Activated CD4-positive, alpha-beta memory T cell treated with anti-CD3 and anti-CD28 coated beads for 36 hours (primary cell): Measurements from ENCODE around the gene PARD3B. TPM values are rescaled to one million over a fixed set of nuclear protein-coding genes. Genes with fewer than 3 reads are reported as not detected.

Experiments
- CTCF ChIA-PET: fragments of 350-600 bp; sonication (Branson Sonifier 250); formaldehyde crosslinking; loops from one replicate; lab custom pipeline; 2021; ENCODE audit warnings: antibody characterized with exemption, inconsistent platforms; lab: Charles Lee
- POLR2A ChIA-PET: fragments of 350-600 bp; sonication (Branson Sonifier 250); formaldehyde crosslinking; loops from one replicate; lab custom pipeline; 2021; ENCODE audit warnings: antibody characterized with exemption; lab: Charles Lee
- DNase-seq: peaks from one replicate; pipeline ENCODE4 v3.0.0-alpha.2; 2020
- H3K27ac Mint-ChIP-seq: one replicate; pipeline ENCODE4 v1.8.0; 2021; ENCODE audit warnings: mixed read lengths
- H3K27me3 Mint-ChIP-seq: one replicate; pipeline ENCODE4 v1.8.0; 2021; ENCODE audit warnings: mixed read lengths
- H3K36me3 Mint-ChIP-seq: one replicate; pipeline ENCODE4 v1.8.0; 2021; ENCODE audit warnings: mixed read lengths
- H3K4me1 Mint-ChIP-seq: one replicate; pipeline ENCODE4 v1.8.0; 2021; ENCODE audit warnings: low read depth, mixed read lengths
- H3K4me3 Mint-ChIP-seq: one replicate; pipeline ENCODE4 v1.8.0; 2021; ENCODE audit warnings: mild to moderate bottlenecking, mixed read lengths
- H3K9me3 Mint-ChIP-seq: one replicate; pipeline ENCODE4 v1.8.0; 2021; ENCODE audit warnings: mixed read lengths
- intact Hi-C: fragments of 100-400 bp; cut with micrococcal nuclease; formaldehyde crosslinking; loops from one replicate; pipeline ENCODE4 v1.15.1; 2023
- total RNA-seq, 2 experiments: library from RNA; stranded (reverse); gene quantifications; one replicate each; pipeline ENCODE4 v1.2.3, GENCODE V29; 2021

The PARD3B gene
- total RNA-seq, 2 experiments from 2014 or later, result 0.07 to 0.70 TPM

DNA sequence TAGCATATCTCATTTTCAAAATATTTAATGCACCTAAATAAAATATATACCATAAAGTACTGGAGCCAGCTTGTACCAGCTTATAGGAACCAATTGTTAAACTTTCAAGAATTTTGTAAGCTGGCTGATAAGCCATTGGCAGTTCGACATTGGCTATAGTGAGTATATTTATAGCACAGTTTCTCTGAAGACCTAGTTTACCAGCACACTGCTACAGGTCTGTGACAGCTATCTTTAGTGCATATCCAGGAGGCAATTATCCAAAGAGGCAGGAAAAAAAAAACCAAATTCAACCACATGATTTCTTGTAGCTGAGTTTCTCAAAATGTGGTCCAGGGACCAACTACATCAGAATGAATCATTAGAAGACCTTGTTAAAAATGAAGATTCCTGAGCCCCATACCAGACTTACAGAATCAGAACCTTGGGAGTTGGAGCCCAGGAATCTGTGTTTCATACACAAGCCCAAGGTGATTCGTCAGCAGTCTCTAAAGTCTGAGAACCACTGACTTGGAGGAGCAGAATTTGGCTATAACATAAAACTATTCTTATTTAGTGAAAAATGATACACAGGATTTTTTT is 858.1 kb downstream of the PARD3B start:
- intact Hi-C loops, result no loop called here
- DNase-seq, result no peak
- Mint-ChIP-seq H3K9me3 (no peaks in the 10 kb centered on the region), H3K4me1 (no peaks in the 10 kb centered on the region), H3K27ac (no peak overlapping the region), H3K4me3 (no peak overlapping the region), H3K36me3 (no peaks in the 10 kb centered on the region), H3K27me3 (no peaks in the 10 kb centered on the region)
- CTCF ChIA-PET, result no interaction called here
- POLR2A ChIA-PET, result no interaction called here

DNA sequence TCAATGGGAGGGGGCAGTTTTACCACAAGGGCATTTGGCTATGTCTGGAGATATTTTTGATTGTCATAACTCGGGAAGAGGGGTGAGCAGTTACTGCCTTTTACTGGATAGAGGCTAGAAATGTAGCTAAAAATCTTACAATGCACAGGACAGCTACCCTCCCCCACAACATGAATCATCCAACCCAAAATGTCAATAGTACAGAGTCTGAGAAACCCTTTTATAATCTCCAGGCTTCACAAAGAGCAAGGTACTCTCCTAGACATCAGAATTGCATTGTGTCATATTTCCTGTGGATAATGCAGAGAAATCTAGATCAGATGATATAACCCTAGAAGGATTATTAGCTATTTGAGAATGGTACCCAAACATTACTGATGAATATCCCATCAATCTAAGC is 859.9 kb downstream of the PARD3B start:
- Mint-ChIP-seq H3K27me3 (no peaks in the 10 kb centered on the region), H3K4me3 (no peak overlapping the region), H3K27ac (no peak overlapping the region), H3K9me3 (no peaks in the 10 kb centered on the region), H3K4me1 (no peaks in the 10 kb centered on the region), H3K36me3 (no peaks in the 10 kb centered on the region)
- no peak for DNase-seq
- ChIA-PET CTCF (no interaction called here), POLR2A (no interaction called here)
- intact Hi-C loops, result no loop called here

DNA sequence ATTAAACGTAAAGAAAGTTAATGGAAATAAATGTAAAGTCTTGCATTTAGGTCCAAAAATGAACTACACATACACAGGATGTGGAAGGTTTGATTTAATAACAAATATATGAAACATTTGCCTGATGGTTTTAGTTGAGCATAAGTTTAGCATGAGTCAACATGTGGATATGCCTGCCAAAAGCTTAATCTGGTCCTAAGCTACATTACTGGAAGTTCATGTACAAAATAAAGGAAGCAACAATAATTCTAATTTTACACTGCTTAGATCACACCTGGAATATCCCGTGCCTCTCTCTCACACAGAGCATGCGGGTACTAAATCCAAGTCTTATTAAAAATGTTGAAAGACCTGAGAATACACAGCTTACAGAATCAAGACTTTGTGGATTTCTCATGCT is 860.5 kb downstream of the PARD3B start:
- H3K9me3 Mint-ChIP-seq, result no peaks in the 10 kb centered on the region
- H3K4me3 Mint-ChIP-seq, result no peak overlapping the region
- intact Hi-C loops, result no loop called here
- POLR2A ChIA-PET, result no interaction called here
- H3K27ac Mint-ChIP-seq, result no peak overlapping the region
- no peaks in the 10 kb centered on the region for H3K4me1 Mint-ChIP-seq
- H3K27me3 Mint-ChIP-seq, result no peaks in the 10 kb centered on the region
- DNase-seq, result no peak
- H3K36me3 Mint-ChIP-seq, result no peaks in the 10 kb centered on the region
- CTCF ChIA-PET, result no interaction called here

DNA sequence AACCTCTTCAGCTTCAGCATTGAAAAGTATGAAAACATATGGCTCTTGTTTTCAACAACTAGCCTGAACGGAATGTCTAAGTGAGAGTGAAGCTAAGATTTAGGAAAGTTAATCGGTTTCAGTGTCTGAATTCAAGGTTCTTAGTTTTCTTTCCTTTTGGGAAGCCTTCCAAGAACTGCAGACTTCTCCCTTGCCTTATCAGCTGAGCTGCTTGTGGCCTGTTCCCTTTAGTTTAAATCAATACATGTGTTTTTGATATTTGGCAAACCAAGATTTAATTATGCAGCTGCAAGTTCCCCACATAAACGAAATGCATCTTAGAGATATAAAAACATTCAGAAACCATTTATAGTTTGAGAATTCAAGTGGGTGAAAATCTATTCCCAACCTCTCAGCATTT is 862.7 kb downstream of the PARD3B start:
- Mint-ChIP-seq H3K27ac (no peak overlapping the region), H3K4me1 (no peaks in the 10 kb centered on the region), H3K4me3 (no peak overlapping the region), H3K27me3 (no peaks in the 10 kb centered on the region), H3K36me3 (no peaks in the 10 kb centered on the region), H3K9me3 (no peaks in the 10 kb centered on the region)
- no peak for DNase-seq
- intact Hi-C loops, result no loop called here
- ChIA-PET CTCF (no interaction called here), POLR2A (no interaction called here)

DNA sequence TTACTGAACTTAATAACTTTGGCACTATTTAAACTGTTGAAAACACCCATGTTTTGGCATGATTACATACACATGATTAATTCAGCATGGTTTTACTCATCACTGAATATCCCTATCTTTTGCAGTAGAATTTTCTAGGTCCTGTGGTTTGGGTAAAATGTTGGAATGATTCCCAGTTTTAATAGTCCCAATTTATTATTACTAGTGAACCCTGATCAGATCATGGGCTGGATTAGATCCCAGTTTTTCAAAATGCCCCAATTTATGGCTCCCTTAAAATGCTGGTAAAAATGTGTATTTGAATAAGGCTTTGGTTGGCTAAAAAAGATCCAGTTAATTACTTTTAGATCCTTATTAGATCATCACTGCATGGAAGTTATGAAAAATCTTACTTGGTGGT is 863.4 kb downstream of the PARD3B start:
- Mint-ChIP-seq H3K9me3 (no peaks in the 10 kb centered on the region), H3K27ac (no peak overlapping the region), H3K4me3 (no peak overlapping the region), H3K27me3 (no peaks in the 10 kb centered on the region), H3K36me3 (no peaks in the 10 kb centered on the region), H3K4me1 (no peaks in the 10 kb centered on the region)
- intact Hi-C loops, result no loop called here
- POLR2A ChIA-PET, result no interaction called here
- CTCF ChIA-PET, result no interaction called here
- DNase-seq, result no peak

DNA sequence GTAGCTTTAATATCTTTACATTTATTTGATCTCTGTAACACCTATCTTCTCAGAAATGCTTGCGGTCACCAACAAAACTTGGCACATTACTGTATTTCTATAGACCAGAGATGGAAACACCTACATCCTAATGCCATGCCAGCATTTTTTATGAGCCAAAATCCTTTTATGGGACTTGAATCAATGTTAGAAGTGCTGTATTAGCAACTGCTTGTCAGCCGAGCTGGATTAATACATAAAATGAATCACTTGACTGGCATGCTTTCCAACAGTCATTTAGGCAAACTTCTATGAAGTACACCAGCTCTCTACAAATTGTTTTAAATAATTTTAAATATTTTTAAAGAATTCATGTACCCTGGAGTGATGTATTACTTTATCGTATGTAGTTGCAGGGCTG is 864.1 kb downstream of the PARD3B start:
- intact Hi-C loops, result no loop called here
- H3K9me3 Mint-ChIP-seq, result no peaks in the 10 kb centered on the region
- no peaks in the 10 kb centered on the region for H3K36me3 Mint-ChIP-seq
- H3K27ac Mint-ChIP-seq, result no peak overlapping the region
- DNase-seq, result no peak
- H3K27me3 Mint-ChIP-seq, result no peaks in the 10 kb centered on the region
- CTCF ChIA-PET, result no interaction called here
- H3K4me1 Mint-ChIP-seq, result no peaks in the 10 kb centered on the region
- H3K4me3 Mint-ChIP-seq, result no peak overlapping the region
- POLR2A ChIA-PET, result no interaction called here

DNA sequence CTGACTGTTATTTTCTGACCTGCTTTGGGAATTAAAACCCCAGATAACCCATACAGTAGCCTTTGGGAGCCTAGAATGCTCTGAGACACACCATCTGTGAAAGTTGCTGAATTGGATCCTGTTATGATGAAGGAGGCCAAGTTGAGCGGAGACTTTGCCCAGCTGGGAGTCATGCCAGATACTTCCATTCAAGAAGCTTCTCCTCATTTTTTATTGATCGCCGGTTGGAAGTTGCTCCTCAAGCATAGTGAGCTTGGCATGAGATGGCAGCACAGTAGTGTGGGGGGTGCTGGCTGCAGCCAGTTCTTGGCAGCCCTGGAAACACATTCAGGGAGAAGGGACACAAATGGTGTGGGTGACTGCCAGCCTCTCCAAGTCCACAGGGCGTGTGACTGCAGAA is 866.3 kb downstream of the PARD3B start:
- POLR2A ChIA-PET, result no interaction called here
- intact Hi-C loops, result no loop called here
- Mint-ChIP-seq H3K36me3 (no peaks in the 10 kb centered on the region), H3K27me3 (no peaks in the 10 kb centered on the region), H3K9me3 (no peaks in the 10 kb centered on the region), H3K27ac (no peak overlapping the region), H3K4me3 (no peak overlapping the region), H3K4me1 (no peaks in the 10 kb centered on the region)
- CTCF ChIA-PET, result no interaction called here
- DNase-seq, result no peak

DNA sequence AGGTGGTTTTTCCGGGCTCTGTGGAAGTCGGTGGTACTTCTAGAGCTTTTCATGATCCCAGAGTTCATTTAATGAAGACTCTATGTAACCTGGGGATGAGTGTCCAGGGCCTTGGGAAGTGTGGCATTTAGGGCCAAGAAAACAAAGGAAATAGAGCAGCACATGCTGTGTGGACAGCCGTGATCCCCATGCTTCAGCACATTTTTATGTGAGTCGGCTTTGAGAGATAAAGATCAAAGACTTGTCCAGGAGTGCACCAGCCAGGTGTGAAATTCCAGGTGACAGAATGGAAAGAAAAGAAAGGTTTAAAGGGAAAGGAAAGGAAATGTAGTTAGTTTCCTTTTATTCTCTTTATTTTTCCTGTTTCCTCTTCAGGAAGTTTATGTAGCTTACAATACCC is 879.1 kb downstream of the PARD3B start:
- ChIA-PET CTCF (no interaction called here), POLR2A (no interaction called here)
- H3K27me3 Mint-ChIP-seq, result no peaks in the 10 kb centered on the region
- H3K27ac Mint-ChIP-seq, result no peak overlapping the region
- intact Hi-C loops, result no loop called here
- H3K36me3 Mint-ChIP-seq, result no peaks in the 10 kb centered on the region
- no peak for DNase-seq
- H3K4me1 Mint-ChIP-seq, result no peaks in the 10 kb centered on the region
- no peaks in the 10 kb centered on the region for H3K9me3 Mint-ChIP-seq
- no peak overlapping the region for H3K4me3 Mint-ChIP-seq

DNA sequence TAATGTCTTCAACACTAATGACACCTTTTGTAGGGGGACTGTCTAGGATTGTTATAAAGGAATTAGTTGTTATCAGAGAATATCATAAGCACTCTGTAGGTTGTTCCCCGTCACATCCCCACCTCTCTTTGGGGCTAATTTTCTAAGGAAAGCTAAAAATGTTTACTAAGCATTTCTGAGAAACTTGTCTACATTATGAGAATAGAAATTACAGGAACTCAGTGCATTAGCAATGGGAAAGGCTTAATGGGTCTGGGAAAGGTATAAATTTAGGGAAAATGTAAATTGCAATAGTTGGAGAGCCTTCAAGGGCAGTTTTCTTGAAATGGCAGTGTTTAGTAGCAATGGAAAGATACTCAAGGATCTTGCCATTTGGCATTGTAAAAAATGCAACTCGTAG is 879.8 kb downstream of the PARD3B start:
- no peaks in the 10 kb centered on the region for H3K4me1 Mint-ChIP-seq
- H3K4me3 Mint-ChIP-seq, result no peak overlapping the region
- ChIA-PET CTCF (no interaction called here), POLR2A (no interaction called here)
- H3K9me3 Mint-ChIP-seq, result no peaks in the 10 kb centered on the region
- no peaks in the 10 kb centered on the region for H3K36me3 Mint-ChIP-seq
- intact Hi-C loops, result no loop called here
- no peak for DNase-seq
- no peaks in the 10 kb centered on the region for H3K27me3 Mint-ChIP-seq
- no peak overlapping the region for H3K27ac Mint-ChIP-seq

DNA sequence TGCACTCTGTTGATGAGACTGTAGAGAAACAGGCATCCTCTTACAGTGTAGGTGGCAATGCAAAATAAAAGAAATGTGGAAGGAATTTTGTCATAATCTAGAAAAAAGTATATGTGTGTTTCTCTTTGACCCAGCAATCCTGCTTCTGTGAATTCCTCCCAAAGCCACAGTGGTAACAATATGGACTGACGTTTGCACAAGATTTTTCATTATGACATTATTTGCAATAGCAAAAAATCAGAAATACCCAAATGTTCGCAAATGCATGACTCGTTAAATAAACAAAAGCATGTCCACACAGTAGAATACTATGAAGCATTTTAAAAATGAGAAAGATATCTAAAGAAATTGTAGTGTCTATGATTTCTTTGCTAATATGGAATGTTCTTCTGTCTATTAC is 881.8 kb downstream of the PARD3B start:
- DNase-seq, result no peak
- H3K9me3 Mint-ChIP-seq, result no peaks in the 10 kb centered on the region
- no peak overlapping the region for H3K27ac Mint-ChIP-seq
- intact Hi-C loops, result no loop called here
- no peaks in the 10 kb centered on the region for H3K4me1 Mint-ChIP-seq
- ChIA-PET CTCF (no interaction called here), POLR2A (no interaction called here)
- no peak overlapping the region for H3K4me3 Mint-ChIP-seq
- no peaks in the 10 kb centered on the region for H3K36me3 Mint-ChIP-seq
- H3K27me3 Mint-ChIP-seq, result no peaks in the 10 kb centered on the region

DNA sequence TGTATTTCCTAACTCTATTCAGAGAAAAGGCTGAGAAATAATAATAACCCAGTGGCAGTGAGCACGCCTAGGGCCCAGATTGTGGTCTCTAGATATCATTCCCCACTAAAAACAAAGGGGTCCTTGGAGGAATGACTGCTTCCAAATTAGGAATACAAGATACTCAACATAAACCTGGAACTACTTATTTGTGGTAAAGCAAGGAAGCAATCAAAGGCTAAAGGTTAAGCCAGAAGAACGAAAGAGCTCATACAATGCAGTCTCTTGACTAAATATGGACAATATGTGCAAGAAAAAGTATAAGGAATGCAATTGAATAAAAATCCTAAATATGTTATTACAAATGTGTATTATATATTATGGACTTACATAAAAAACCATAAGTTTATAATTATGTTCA is 883.5 kb downstream of the PARD3B start:
- no peaks in the 10 kb centered on the region for H3K27me3 Mint-ChIP-seq

DNA sequence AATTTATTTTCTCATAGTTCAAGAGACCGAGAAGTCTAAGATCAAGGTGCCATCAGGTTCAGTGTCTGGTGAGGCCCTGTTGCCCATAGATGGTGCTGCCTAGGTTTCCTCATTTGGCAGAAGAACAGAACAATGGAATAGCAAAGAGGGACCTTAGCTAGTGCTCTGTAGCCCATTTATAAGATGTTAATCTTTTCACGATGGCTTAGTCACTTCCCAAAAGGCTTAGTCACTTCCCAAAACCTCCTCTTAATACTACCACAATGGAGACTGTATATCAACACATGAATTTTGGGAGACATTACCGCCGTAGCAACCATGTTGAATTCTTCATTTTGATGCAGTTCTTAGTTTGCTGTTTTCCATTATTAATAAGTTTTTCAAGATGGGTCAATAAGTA is 890.7 kb downstream of the PARD3B start:
- POLR2A ChIA-PET, result no interaction called here
- Mint-ChIP-seq H3K4me1 (peaks cover 2% of the 10 kb centered on the region), H3K9me3 (no peaks in the 10 kb centered on the region), H3K4me3 (no peak overlapping the region), H3K27ac (no peak overlapping the region), H3K36me3 (no peaks in the 10 kb centered on the region), H3K27me3 (no peaks in the 10 kb centered on the region)
- intact Hi-C loops, result no loop called here
- DNase-seq, result no peak
- CTCF ChIA-PET, result no interaction called here

More for the DNA sequence above, 883.5 kb downstream of the PARD3B start:
- H3K36me3 Mint-ChIP-seq, result no peaks in the 10 kb centered on the region
- intact Hi-C loops, result no loop called here
- POLR2A ChIA-PET, result no interaction called here
- CTCF ChIA-PET, result no interaction called here
- no peak overlapping the region for H3K27ac Mint-ChIP-seq
- H3K4me3 Mint-ChIP-seq, result no peak overlapping the region
- no peak for DNase-seq
- H3K4me1 Mint-ChIP-seq, result peaks cover 2% of the 10 kb centered on the region
- no peaks in the 10 kb centered on the region for H3K9me3 Mint-ChIP-seq

DNA sequence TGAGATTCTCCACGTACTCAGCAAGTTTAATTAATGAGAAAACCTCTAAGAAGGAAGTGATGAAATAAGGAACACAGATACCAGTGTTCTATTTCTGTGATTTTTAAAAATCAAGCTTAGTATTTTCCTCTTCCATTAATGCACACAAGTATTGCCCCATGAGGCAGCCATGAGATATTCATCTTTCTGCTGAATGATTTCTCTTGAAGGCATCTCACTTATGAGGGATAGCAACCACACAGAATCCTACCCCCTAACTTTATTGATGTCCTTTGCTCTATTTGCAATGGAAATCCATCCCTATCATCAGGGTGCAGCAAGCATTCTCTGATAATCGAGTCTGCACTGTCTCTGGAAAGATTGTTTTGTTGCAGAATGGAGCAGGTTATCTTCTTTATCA is 893.0 kb downstream of the PARD3B start:
- intact Hi-C loops, result no loop called here
- H3K36me3 Mint-ChIP-seq, result no peaks in the 10 kb centered on the region
- H3K27me3 Mint-ChIP-seq, result no peaks in the 10 kb centered on the region
- DNase-seq, result no peak
- H3K27ac Mint-ChIP-seq, result no peak overlapping the region
- CTCF ChIA-PET, result no interaction called here
- no peaks in the 10 kb centered on the region for H3K9me3 Mint-ChIP-seq
- no peak overlapping the region for H3K4me3 Mint-ChIP-seq
- POLR2A ChIA-PET, result no interaction called here
- H3K4me1 Mint-ChIP-seq, result no peaks in the 10 kb centered on the region
